H9 (cell line): ENCODE data around the gene SLC35F3. TPM values are rescaled to one million over a fixed set of nuclear protein-coding genes. Genes with fewer than 3 reads are reported as not detected.

Experiments used
- DNase-seq: peaks from one replicate; pipeline ENCODE4 v3.0.0-alpha.2; 2017
- H2AFZ ChIP-seq: one replicate; pipeline ENCODE4 v1.6.1; 2013; ENCODE audit warnings: mild to moderate bottlenecking, low read length, control low read depth, moderate library complexity
- H2AK5ac ChIP-seq: 2 replicates; pipeline ENCODE4 v1.6.1; 2013; ENCODE audit warnings: low read length, control low read depth, mixed read lengths; ENCODE audit not compliant: insufficient read length
- H2BK120ac ChIP-seq: one replicate; pipeline ENCODE4 v1.6.1; 2013; ENCODE audit warnings: low read depth, mild to moderate bottlenecking, low read length, control low read depth, inconsistent platforms; ENCODE audit not compliant: poor library complexity, severe bottlenecking
- H2BK12ac ChIP-seq: 2 replicates; pipeline ENCODE4 v1.6.1; 2013; ENCODE audit warnings: low read length, control low read depth, mixed read lengths, low read depth; ENCODE audit not compliant: insufficient read length
- H2BK15ac ChIP-seq: 2 replicates; pipeline ENCODE4 v1.6.1; 2013; ENCODE audit warnings: low read depth, low read length, control low read depth
- H2BK20ac ChIP-seq: one replicate; pipeline ENCODE4 v1.6.1; 2013; ENCODE audit warnings: low read depth, mild to moderate bottlenecking, low read length, control low read depth, inconsistent platforms; ENCODE audit not compliant: poor library complexity, severe bottlenecking
- H2BK5ac ChIP-seq: 2 replicates; pipeline ENCODE4 v1.6.1; 2013; ENCODE audit warnings: low read length, control low read depth, mixed read lengths; ENCODE audit not compliant: insufficient read length
- H3K14ac ChIP-seq: 2 replicates; pipeline ENCODE4 v1.6.1; 2013; ENCODE audit warnings: low read length, control low read depth; ENCODE audit not compliant: insufficient read depth
- H3K18ac ChIP-seq: 2 replicates; pipeline ENCODE4 v1.6.1; 2013; ENCODE audit warnings: low read depth, mild to moderate bottlenecking, mixed read lengths, low read length, control low read depth; ENCODE audit not compliant: insufficient read length
- H3K23ac ChIP-seq: 2 replicates; pipeline ENCODE4 v1.6.1; 2013; ENCODE audit warnings: low read length, control low read depth, mixed read lengths, low read depth; ENCODE audit not compliant: insufficient read length
- H3K23me2 ChIP-seq: 2 replicates; pipeline ENCODE4 v1.6.1; 2013; ENCODE audit warnings: low read depth, mild to moderate bottlenecking, mixed read lengths, low read length, control low read depth; ENCODE audit not compliant: insufficient read length, poor library complexity, severe bottlenecking
- H3K27ac ChIP-seq: 2 replicates; pipeline ENCODE4 v1.5.1; 2013; ENCODE audit warnings: low read length, control low read depth, mixed read lengths, low read depth; ENCODE audit not compliant: insufficient read length
- H3K27me3 ChIP-seq: 2 replicates; pipeline ENCODE4 v1.6.1; 2013; ENCODE audit warnings: low read length, control low read depth, inconsistent platforms; ENCODE audit not compliant: insufficient read depth
- H3K4ac ChIP-seq: 2 replicates; pipeline ENCODE4 v1.6.1; 2013; ENCODE audit warnings: low read depth, mild to moderate bottlenecking, control low read depth, inconsistent platforms, low read length, moderate library complexity
- H3K4me1 ChIP-seq: 2 replicates; pipeline ENCODE4 v1.6.1; 2013; ENCODE audit warnings: low read length, control low read depth, inconsistent platforms; ENCODE audit not compliant: insufficient read depth
- H3K4me2 ChIP-seq: 2 replicates; pipeline ENCODE4 v1.6.1; 2013; ENCODE audit warnings: low read length, control low read depth, mixed read lengths; ENCODE audit not compliant: insufficient read length, insufficient read depth
- H3K56ac ChIP-seq: 2 replicates; pipeline ENCODE4 v1.6.1; 2013; ENCODE audit warnings: low read depth, mild to moderate bottlenecking, mixed read lengths, low read length, control low read depth; ENCODE audit not compliant: insufficient read length
- H3K79me1 ChIP-seq: 2 replicates; pipeline ENCODE4 v1.6.1; 2013; ENCODE audit warnings: low read depth, mild to moderate bottlenecking, moderate library complexity, low read length, control low read depth, inconsistent platforms; ENCODE audit not compliant: insufficient read depth, poor library complexity, severe bottlenecking
- H3K79me2 ChIP-seq: 2 replicates; pipeline ENCODE4 v1.6.1; 2013; ENCODE audit warnings: low read length, control low read depth, inconsistent platforms; ENCODE audit not compliant: insufficient read depth
- H3K9ac ChIP-seq: 2 replicates; pipeline ENCODE4 v1.6.1; 2013; ENCODE audit warnings: low read length, control low read depth, mixed read lengths; ENCODE audit not compliant: insufficient read length; ENCODE audit errors: extremely low read depth
- H3K9me3 ChIP-seq: one replicate; pipeline ENCODE4 v1.6.1; 2013; ENCODE audit warnings: low read depth, low read length, inconsistent platforms; ENCODE audit not compliant: control insufficient read depth
- H3T11ph ChIP-seq: one replicate; pipeline ENCODE4 v1.6.1; 2013; ENCODE audit warnings: mild to moderate bottlenecking, low read length, control low read depth, inconsistent platforms
- H4K20me1 ChIP-seq: one replicate; pipeline ENCODE4 v1.6.1; 2013; ENCODE audit not compliant: control insufficient read depth, insufficient read length, insufficient read depth
- H4K5ac ChIP-seq: 2 replicates; pipeline ENCODE4 v1.6.1; 2013; ENCODE audit warnings: low read depth, mild to moderate bottlenecking, mixed read lengths, low read length, control low read depth; ENCODE audit not compliant: insufficient read length
- H4K8ac ChIP-seq: replicated peaks from 2 replicates; pipeline ENCODE4 v1.6.1; 2013; ENCODE audit warnings: low read length, control low read depth, mixed read lengths, low read depth; ENCODE audit not compliant: insufficient read length
- H4K91ac ChIP-seq: 2 replicates; pipeline ENCODE4 v1.6.1; 2013; ENCODE audit warnings: low read depth, mild to moderate bottlenecking, moderate library complexity, mixed read lengths, low read length, control low read depth; ENCODE audit not compliant: insufficient read length
- H3K27ac Mint-ChIP-seq, 3 experiments: 2 replicates in 2 of 3; 3 replicates in 1 of 3; pipeline ENCODE4 v1.8.0; 2020 to 2021; ENCODE audit warnings: mixed read lengths in 3 of 3, mild to moderate bottlenecking in 1 of 3, moderate library complexity in 1 of 3
- H3K27me3 Mint-ChIP-seq: 2 replicates; pipeline ENCODE4 v1.8.0; 2021; ENCODE audit warnings: low read depth, mild to moderate bottlenecking, moderate library complexity, mixed read lengths
- H3K36me3 Mint-ChIP-seq, 3 experiments: 2 replicates in 2 of 3; 3 replicates in 1 of 3; pipeline ENCODE4 v1.8.0; 2020 to 2021; ENCODE audit warnings: low read depth in 3 of 3, mixed read lengths in 3 of 3; ENCODE audit not compliant: insufficient read depth in 1 of 3
- H3K4me1 Mint-ChIP-seq, 2 experiments: 2 replicates each; pipeline ENCODE4 v1.8.0; 2020; ENCODE audit warnings: mixed read lengths in 2 of 2
- H3K4me3 Mint-ChIP-seq, 2 experiments: 2 replicates in 1 of 2; 3 replicates in 1 of 2; pipeline ENCODE4 v1.8.0; 2020 to 2021; ENCODE audit warnings: mild to moderate bottlenecking in 2 of 2, mixed read lengths in 2 of 2, moderate library complexity in 1 of 2
- H3K9me3 Mint-ChIP-seq, 2 experiments: 2 replicates in 1 of 2; 3 replicates in 1 of 2; pipeline ENCODE4 v1.8.0; 2020; ENCODE audit warnings: mild to moderate bottlenecking in 2 of 2, mixed read lengths in 2 of 2, moderate library complexity in 1 of 2
- WGBS: extraction: QIAGEN DNeasy Blood & Tissue Kit; methylation state at CpG from one replicate; pipeline ENCODE4 v1.1.7; 2013; ENCODE audit warnings: missing lambda C conversion rate, low lambda C conversion rate, mixed read lengths; ENCODE audit not compliant: insufficient read length; ENCODE audit errors: extremely low coverage; 5-methylcytosine and 5-hydroxymethylcytosine counted together
- total RNA-seq: library from RNA; stranded (reverse); gene quantifications from 2 replicates; pipeline ENCODE4 v1.2.1, GENCODE V29; 2021
- TF ChIP-seq, protein P1 (sequence below): fragments of 200-600 bp; sonication (generic); conservative IDR thresholded peaks from 3 replicates; pipeline ENCODE4 v1.8.0; 2021; ENCODE audit warnings: antibody characterized with exemption, mild to moderate bottlenecking

SLC35F3 gene
- total RNA-seq, 1 experiment from 2014 or later, result 0.81 TPM

DNA sequence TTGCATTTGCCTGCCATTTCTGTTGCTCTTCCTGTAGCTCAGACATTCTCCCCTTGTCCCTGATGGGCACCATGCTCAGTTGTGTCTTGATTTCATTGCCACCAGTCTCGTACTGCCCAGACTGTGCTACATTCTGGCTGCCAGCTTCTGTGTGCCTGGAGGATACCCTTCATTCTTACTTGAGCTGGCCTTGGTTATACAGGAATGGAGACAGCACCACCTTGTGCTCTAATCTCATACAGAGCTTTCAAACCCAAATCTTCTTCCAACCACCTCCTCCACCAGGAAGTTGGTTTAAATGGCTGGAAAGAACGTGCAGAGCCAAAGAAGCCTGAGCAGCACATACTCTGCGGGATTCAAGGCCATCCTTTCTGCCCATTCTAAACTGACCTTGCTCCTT lies 165.3 kb downstream of the SLC35F3 start:
- H3K79me1 ChIP-seq, result no peaks in the 10 kb centered on the region
- H3K23me2 ChIP-seq, result peaks cover 3% of the 10 kb centered on the region
- no peak overlapping the region for H3K14ac ChIP-seq
- no peak overlapping the region for H3K9ac ChIP-seq
- Mint-ChIP-seq H3K4me1 (peaks cover 9 to 11% of the 10 kb centered on the region in 2 experiments), H3K4me3 (no peak overlapping the region), H3K9me3 (no peaks in the 10 kb centered on the region), H3K36me3 (no peaks in the 10 kb centered on the region), H3K27me3 (peaks cover 3% of the 10 kb centered on the region), H3K27ac (no peak overlapping the region)
- H2AK5ac ChIP-seq, result no peak overlapping the region
- H3K79me2 ChIP-seq, result no peaks in the 10 kb centered on the region
- no peak overlapping the region for H2BK12ac ChIP-seq
- H3K4ac ChIP-seq, result no peak overlapping the region
- H3K23ac ChIP-seq, result no peak overlapping the region
- DNase-seq, result no peak
- no peak overlapping the region for H3K4me2 ChIP-seq
- H2BK5ac ChIP-seq, result no peak overlapping the region
- no peak overlapping the region for H3T11ph ChIP-seq
- no peak overlapping the region for H2BK20ac ChIP-seq
- no peak overlapping the region for H3K18ac ChIP-seq
- H3K27me3 ChIP-seq, result no peaks in the 10 kb centered on the region
- H2BK120ac ChIP-seq, result no peak overlapping the region
- H3K4me1 ChIP-seq, result no peaks in the 10 kb centered on the region
- H4K8ac ChIP-seq, result no peak overlapping the region
- H2AFZ ChIP-seq, result no peak overlapping the region
- WGBS, result no CpG with 5 or more reads among the region's 3 CpGs
- H4K20me1 ChIP-seq, result no peaks in the 10 kb centered on the region
- no peak overlapping the region for H4K5ac ChIP-seq
- H3K27ac ChIP-seq, result no peak overlapping the region
- TF ChIP-seq, protein P1, sequence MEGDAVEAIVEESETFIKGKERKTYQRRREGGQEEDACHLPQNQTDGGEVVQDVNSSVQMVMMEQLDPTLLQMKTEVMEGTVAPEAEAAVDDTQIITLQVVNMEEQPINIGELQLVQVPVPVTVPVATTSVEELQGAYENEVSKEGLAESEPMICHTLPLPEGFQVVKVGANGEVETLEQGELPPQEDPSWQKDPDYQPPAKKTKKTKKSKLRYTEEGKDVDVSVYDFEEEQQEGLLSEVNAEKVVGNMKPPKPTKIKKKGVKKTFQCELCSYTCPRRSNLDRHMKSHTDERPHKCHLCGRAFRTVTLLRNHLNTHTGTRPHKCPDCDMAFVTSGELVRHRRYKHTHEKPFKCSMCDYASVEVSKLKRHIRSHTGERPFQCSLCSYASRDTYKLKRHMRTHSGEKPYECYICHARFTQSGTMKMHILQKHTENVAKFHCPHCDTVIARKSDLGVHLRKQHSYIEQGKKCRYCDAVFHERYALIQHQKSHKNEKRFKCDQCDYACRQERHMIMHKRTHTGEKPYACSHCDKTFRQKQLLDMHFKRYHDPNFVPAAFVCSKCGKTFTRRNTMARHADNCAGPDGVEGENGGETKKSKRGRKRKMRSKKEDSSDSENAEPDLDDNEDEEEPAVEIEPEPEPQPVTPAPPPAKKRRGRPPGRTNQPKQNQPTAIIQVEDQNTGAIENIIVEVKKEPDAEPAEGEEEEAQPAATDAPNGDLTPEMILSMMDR, result peak; percentile 49; the same call in 2 of the 3 replicates
- H3K56ac ChIP-seq, result no peak overlapping the region
- H2BK15ac ChIP-seq, result no peak overlapping the region
- H3K9me3 ChIP-seq, result no peaks in the 10 kb centered on the region
- no peak overlapping the region for H4K91ac ChIP-seq
